H1 (cell line): ENCODE measurements around the gene CSNK1G2. TPM values are rescaled to one million over a fixed set of nuclear protein-coding genes. Genes with fewer than 3 reads are reported as not detected.

Experiments used
- ASH2L ChIP-seq: fragments of 200-600, 300-600 bp; sonication (generic); IDR thresholded peaks from one replicate; pipeline ENCODE4 v1.7.1; 2017; ENCODE audit warnings: low read length
- CHD7 ChIP-seq: fragments of 300-600 bp; sonication (generic); IDR thresholded peaks from 2 replicates; pipeline ENCODE4 v1.7.1; 2012; ENCODE audit warnings: low read length, moderate library complexity, mild to moderate bottlenecking, inconsistent platforms; ENCODE audit not compliant: insufficient replicate concordance
- FOSL1 ChIP-seq: IDR thresholded peaks from 2 replicates; pipeline ENCODE4 v1.6.1; 2011; ENCODE audit warnings: mild to moderate bottlenecking, low read depth, low read length, moderate library complexity; ENCODE audit not compliant: insufficient read depth
- HDAC2 ChIP-seq, 2 experiments: fragments of 300-600 bp in 1 of 2; sonication (generic) in 1 of 2; IDR thresholded peaks; 2 replicates each; pipeline ENCODE4 v1.6.1; 2011 to 2012; ENCODE audit warnings: low read depth in 2 of 2, low read length in 2 of 2, mild to moderate bottlenecking in 2 of 2, moderate library complexity in 2 of 2, borderline replicate concordance in 1 of 2, inconsistent platforms in 1 of 2
- JUN ChIP-seq: IDR thresholded peaks from 2 replicates; pipeline ENCODE4 v1.6.1; 2011; ENCODE audit warnings: low read depth, mild to moderate bottlenecking, improper control_type of control experiment, low read length
- KDM5A ChIP-seq: fragments of 200-600 bp; IDR thresholded peaks from 2 replicates; pipeline ENCODE4 v1.7.1; 2012; ENCODE audit warnings: mild to moderate bottlenecking, low read length, inconsistent platforms, mixed read lengths
- POLR2AphosphoS5 ChIP-seq: IDR thresholded peaks from 2 replicates; pipeline ENCODE4 v1.6.1; 2011; ENCODE audit warnings: low read depth, low read length
- RAD21 ChIP-seq, 2 experiments: IDR thresholded peaks in 1 of 2; conservative IDR thresholded peaks in 1 of 2; 2 replicates each; pipeline ENCODE4 v1.6.1; 2011; ENCODE audit warnings: low read depth in 2 of 2, low read length in 2 of 2, improper control_type of control experiment in 1 of 2, inconsistent platforms in 1 of 2, mild to moderate bottlenecking in 1 of 2, moderate library complexity in 1 of 2
- TAF1 ChIP-seq: IDR thresholded peaks from 2 replicates; pipeline ENCODE4 v1.6.1; 2011; ENCODE audit warnings: mild to moderate bottlenecking, low read depth, low read length
- ZNF274 ChIP-seq: IDR thresholded peaks from 2 replicates; pipeline ENCODE4 v1.7.0; 2012; ENCODE audit warnings: low read length, borderline replicate concordance; ENCODE audit errors: extremely low read depth
- polyA plus RNA-seq, 7 experiments: library from polyadenylated mRNA; depleted of rRNA in 3 of 7; stranded (reverse) in 5 of 7; unstranded in 2 of 7; fragments of >200 nt in 5 of 7; fragments of 200-250 nt in 2 of 7; gene quantifications; 1 replicate in 5 of 7; 2 replicates in 1 of 7; 4 replicates in 1 of 7; pipeline versions ENCODE4 v1.2.1 to v1.2.3, GENCODE V29; 2011 to 2013; ENCODE audit warnings: missing spikeins in 2 of 7, mixed read lengths in 2 of 7
- total RNA-seq: library from RNA; stranded (reverse); fragmentation: NEBNext Ultra II Directional; extraction: Animal tissue kit (Norgen Biotek cat#: 25700); gene quantifications from 2 replicates; pipeline ENCODE4 v1.2.1, GENCODE V29; 2021

Gene CSNK1G2
- total and polyA plus RNA-seq, 2 of the 8 experiments (the other 6 are each of a cell fraction or from before 2014, with no cell fraction given): 99.5 to 130 TPM

- TF ChIP-seq CHD7 (no peak), RAD21 (IDR thresholded peaks at IDR 0.05 in 1 of 2, conservative IDR thresholded peaks at IDR 0.05 in 1 of 2; ENCODE audit: low read depth in 2 of 2, low read length in 2 of 2) (no peak), ASH2L (no peak), JUN (no peak), POLR2AphosphoS5 (no peak), HDAC2 (IDR thresholded peaks at IDR 0.05; ENCODE audit: borderline replicate concordance in 1 of 2, low read depth in 2 of 2, low read length in 2 of 2) (no peak), KDM5A (no peak), TAF1 (no peak), FOSL1 (no peak), ZNF274 (no peak)
Observed at GRCh38 chr19:1969176-1970002, 28.4 kb downstream of the CSNK1G2 start (continued).
